ENCODE measurements around the gene ZMIZ1.

ZMIZ1 gene

GRCh38 chr10:79163666-79163975, 94.9 kb downstream of the ZMIZ1 start:
- TF ChIP-seq, protein P1, sequence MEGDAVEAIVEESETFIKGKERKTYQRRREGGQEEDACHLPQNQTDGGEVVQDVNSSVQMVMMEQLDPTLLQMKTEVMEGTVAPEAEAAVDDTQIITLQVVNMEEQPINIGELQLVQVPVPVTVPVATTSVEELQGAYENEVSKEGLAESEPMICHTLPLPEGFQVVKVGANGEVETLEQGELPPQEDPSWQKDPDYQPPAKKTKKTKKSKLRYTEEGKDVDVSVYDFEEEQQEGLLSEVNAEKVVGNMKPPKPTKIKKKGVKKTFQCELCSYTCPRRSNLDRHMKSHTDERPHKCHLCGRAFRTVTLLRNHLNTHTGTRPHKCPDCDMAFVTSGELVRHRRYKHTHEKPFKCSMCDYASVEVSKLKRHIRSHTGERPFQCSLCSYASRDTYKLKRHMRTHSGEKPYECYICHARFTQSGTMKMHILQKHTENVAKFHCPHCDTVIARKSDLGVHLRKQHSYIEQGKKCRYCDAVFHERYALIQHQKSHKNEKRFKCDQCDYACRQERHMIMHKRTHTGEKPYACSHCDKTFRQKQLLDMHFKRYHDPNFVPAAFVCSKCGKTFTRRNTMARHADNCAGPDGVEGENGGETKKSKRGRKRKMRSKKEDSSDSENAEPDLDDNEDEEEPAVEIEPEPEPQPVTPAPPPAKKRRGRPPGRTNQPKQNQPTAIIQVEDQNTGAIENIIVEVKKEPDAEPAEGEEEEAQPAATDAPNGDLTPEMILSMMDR (IDR thresholded peaks at IDR 0.05), result no peak

DNA sequence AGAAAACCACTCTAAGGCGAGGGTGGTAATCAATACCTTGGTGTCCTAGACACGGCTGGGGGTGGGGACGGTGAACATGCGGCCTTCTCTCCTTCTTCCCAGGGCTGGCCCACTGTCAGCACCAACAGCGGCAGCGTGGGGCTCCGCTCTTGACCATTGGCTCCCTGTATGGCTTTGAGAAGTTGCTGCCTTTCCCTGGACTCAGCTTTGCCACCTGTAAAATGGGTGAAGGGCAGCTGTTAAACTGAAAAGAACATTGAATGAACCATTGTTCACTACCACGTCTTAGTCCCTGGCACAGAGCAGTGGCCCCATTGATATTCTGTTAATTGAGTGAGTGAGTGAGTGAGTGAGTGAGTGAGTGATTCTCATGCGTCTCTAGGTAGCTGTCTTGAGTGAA, 95.3 kb downstream of the ZMIZ1 start:
- TF ChIP-seq, protein P1 (IDR thresholded peaks at IDR 0.05), result no peak

GRCh38 chr10:79165070-79165778, 96.5 kb downstream of the ZMIZ1 start:
- TF ChIP-seq, protein P1 (IDR thresholded peaks at IDR 0.05), result no peak

DNA sequence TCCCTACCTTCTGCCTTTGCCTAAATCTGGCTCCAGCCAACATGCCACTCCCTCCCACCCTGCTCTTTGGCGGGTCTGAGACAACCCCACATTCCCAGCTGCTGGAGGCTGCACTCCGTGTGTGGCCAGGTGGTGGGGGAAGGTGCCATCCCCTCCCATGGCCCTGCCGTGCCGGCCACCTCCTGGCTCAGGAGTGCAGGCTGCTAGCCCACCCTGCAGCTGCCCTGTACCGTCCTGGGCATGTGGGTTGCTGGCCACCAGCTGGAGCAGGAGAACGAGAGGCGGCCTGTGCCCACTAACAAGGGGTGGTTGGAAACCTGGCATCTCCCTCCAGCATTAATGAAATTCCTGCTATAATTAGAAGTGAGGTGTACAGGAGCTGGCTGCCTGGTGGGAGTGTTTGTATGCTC, 97.6 kb downstream of the ZMIZ1 start:
- TF ChIP-seq, protein P1 (IDR thresholded peaks at IDR 0.05), result no peak

DNA sequence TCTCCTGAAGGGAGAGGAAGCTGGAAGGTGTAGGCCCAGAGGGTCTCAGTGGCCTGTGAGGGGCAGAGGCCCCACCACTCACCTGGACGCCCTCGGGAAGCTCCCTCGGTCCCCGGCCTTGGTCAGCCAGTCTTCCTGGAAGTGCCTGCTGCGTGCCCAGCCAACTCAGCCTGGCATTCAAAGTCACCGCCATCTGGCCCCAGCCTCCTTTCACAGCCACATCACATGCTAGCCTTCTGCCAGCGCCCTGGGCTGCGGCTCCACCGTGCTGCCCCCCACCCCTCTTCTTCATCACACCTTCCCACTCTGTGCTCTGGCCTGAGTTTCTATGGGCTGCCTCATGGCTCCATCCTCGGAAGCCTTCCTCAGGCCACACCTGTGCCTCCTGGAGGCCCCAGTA, 98.0 kb downstream of the ZMIZ1 start:
- TF ChIP-seq, protein P1 (IDR thresholded peaks at IDR 0.05), result no peak

DNA sequence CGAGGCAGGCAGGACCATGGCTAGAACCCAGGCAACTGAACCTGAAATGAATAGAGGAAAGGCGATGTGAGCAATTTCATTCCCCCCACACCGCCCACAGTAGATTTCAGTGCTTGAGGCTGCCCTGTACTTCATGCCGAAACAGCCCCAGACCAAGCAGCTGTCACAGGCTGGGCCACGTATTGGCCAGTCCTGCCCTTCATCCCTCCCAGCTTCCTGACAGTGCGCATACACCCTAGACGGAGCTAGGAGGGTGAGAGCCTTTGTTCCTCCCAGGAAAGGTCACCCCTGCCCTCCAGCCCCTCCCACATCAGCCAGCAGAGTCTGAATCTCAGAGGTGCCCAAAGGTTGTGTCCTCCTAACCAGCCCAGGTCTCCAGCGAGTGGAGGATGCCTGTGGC, 98.8 kb downstream of the ZMIZ1 start:
- TF ChIP-seq, protein P1 (IDR thresholded peaks at IDR 0.05), result no peak

- TF ChIP-seq, protein P1 (IDR thresholded peaks at IDR 0.05), result no peak
Measured at GRCh38 chr10:79168210-79168609, 99.4 kb downstream of the ZMIZ1 start.

DNA sequence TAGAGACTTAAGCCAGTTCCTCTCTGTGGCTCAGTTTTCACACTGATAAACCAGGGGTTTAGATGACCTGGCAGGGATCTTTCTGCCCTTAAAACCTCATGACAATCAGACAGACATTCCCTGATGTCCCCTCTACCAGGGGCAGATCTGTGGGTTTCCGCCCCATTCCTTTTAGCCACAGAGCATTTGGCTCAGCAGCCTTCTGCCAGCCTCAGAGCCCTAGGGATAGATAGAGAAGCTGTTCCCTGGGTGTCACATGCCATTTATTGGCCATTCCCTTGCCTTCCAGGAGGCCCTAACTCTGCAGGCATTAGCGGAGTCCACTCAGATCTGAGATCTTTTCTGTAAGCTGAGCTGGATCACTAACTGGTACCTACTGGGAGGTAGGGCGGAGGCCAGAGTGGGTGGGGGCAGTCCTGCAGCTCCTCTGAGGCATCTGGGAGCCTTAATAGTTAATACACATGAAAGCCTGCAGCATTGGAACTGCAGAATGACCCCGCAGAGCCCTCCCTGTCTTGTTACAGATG, 101.5 kb downstream of the ZMIZ1 start:
- TF ChIP-seq, protein P1 (IDR thresholded peaks at IDR 0.05), result no peak

Data from LNCAP (cell line).